B cell (primary cell): ENCODE results near the gene PLEKHM2. TPM values are rescaled to one million over a fixed set of nuclear protein-coding genes. Genes with fewer than 3 reads are reported as not detected.

Experiments
- ATAC-seq: fragments of 200-7000 bp; cut with Tn5 transposase; one replicate; pipeline ENCODE4 v1.10.0; 2021; ENCODE audit warnings: low read depth, mild to moderate bottlenecking, moderate number of reproducible peaks, moderate library complexity
- CTCF ChIA-PET: fragments of 350-600 bp; sonication (Branson Sonifier 250); formaldehyde crosslinking; loops from one replicate; lab custom pipeline; 2021; ENCODE audit warnings: antibody characterized with exemption, inconsistent platforms; lab: Charles Lee
- POLR2A ChIA-PET: fragments of 350-600 bp; sonication (Branson Sonifier 250); formaldehyde crosslinking; loops from one replicate; lab custom pipeline; 2021; ENCODE audit warnings: antibody characterized with exemption; lab: Charles Lee
- DNase-seq: peaks from one replicate; pipeline ENCODE4 v3.0.0; 2013
- H2AFZ ChIP-seq: 2 replicates; pipeline ENCODE4 v1.6.1; 2012; ENCODE audit warnings: mild to moderate bottlenecking, low read depth, low read length; ENCODE audit not compliant: insufficient read depth, poor library complexity, severe bottlenecking
- H3K27ac ChIP-seq, 2 donors: 1 replicate in 1 of 2; 2 replicates in 1 of 2; pipeline ENCODE4 v1.5.1; 2012 to 2013; ENCODE audit warnings: low read length in 2 of 2, mild to moderate bottlenecking in 2 of 2, moderate library complexity in 1 of 2
- H3K27me3 ChIP-seq, 4 experiments: fragments of 200-600 bp in 1 of 4; sonication (generic) in 1 of 4; replicated peaks in 1 of 4; 1 replicate in 2 of 4; 2 replicates in 2 of 4; pipeline versions ENCODE4 v1.6.1 to v1.7.0; 2013 to 2016; ENCODE audit warnings: low read length in 3 of 4, mild to moderate bottlenecking in 2 of 4, mixed read lengths in 1 of 4, moderate library complexity in 1 of 4; ENCODE audit not compliant: insufficient read depth in 4 of 4, control insufficient read depth in 3 of 4; ENCODE audit errors: control extremely low read depth in 1 of 4
- H3K36me3 ChIP-seq, 2 experiments: replicated peaks in 1 of 2; 1 replicate in 1 of 2; 2 replicates in 1 of 2; pipeline versions ENCODE4 v1.6.1 to v1.7.1; 2013; ENCODE audit warnings: low read length in 1 of 2; ENCODE audit not compliant: insufficient read depth in 2 of 2, control insufficient read depth in 1 of 2; ENCODE audit errors: control extremely low read depth in 1 of 2, extremely low read depth in 1 of 2
- H3K4me1 ChIP-seq, 2 donors: fragments of 200-600 bp in 1 of 2; sonication (generic) in 1 of 2; 1 replicate in 1 of 2; 2 replicates in 1 of 2; pipeline versions ENCODE4 v1.5.1 to v1.6.1; 2013 to 2017; ENCODE audit warnings: low read length in 2 of 2; ENCODE audit not compliant: control insufficient read depth in 2 of 2, insufficient read depth in 2 of 2
- H3K4me2 ChIP-seq: replicated peaks from 2 replicates; pipeline ENCODE3; 2012; ENCODE audit warnings: mild to moderate bottlenecking, low read depth, low read length; ENCODE audit not compliant: poor library complexity, severe bottlenecking
- H3K4me3 ChIP-seq, 5 experiments: fragments of 200-600 bp in 1 of 5; sonication (generic) in 1 of 5; 1 replicate in 3 of 5; 2 replicates in 2 of 5; pipeline versions ENCODE4 v1.5.1 to v1.7.0; 2011 to 2016; ENCODE audit warnings: low read length in 4 of 5, mild to moderate bottlenecking in 4 of 5, low read depth in 2 of 5, control low read depth in 1 of 5, moderate library complexity in 1 of 5; ENCODE audit not compliant: insufficient read depth in 1 of 5; ENCODE audit errors: control extremely low read depth in 1 of 5, extremely low read depth in 1 of 5
- H3K79me2 ChIP-seq: fragments of 200-600 bp; sonication (generic); one replicate; pipeline ENCODE4 v1.6.0; 2016; ENCODE audit warnings: low read length; ENCODE audit not compliant: control insufficient read depth, insufficient read depth
- H3K9ac ChIP-seq: fragments of 200-600 bp; sonication (generic); 2 replicates; pipeline ENCODE4 v1.6.1; 2017; ENCODE audit warnings: mild to moderate bottlenecking, low read length, moderate library complexity
- H3K9me3 ChIP-seq, 3 donors: one replicate each; pipeline versions ENCODE4 v1.6.1 to v1.7.1; 2013; ENCODE audit warnings: low read length in 2 of 3; ENCODE audit not compliant: control insufficient read depth in 2 of 3, insufficient read depth in 1 of 3; ENCODE audit errors: control extremely low read depth in 1 of 3
- H4K20me1 ChIP-seq: 2 replicates; pipeline ENCODE4 v1.6.0; 2012; ENCODE audit warnings: mild to moderate bottlenecking, low read length; ENCODE audit not compliant: insufficient read depth, control insufficient read depth, poor library complexity, severe bottlenecking
- H3K27ac Mint-ChIP-seq: one replicate; pipeline ENCODE4 v1.8.0; 2021; ENCODE audit warnings: mixed read lengths
- H3K27me3 Mint-ChIP-seq: one replicate; pipeline ENCODE4 v1.8.0; 2021; ENCODE audit warnings: mixed read lengths
- H3K4me1 Mint-ChIP-seq: one replicate; pipeline ENCODE4 v1.8.0; 2021; ENCODE audit warnings: mixed read lengths
- H3K4me3 Mint-ChIP-seq: one replicate; pipeline ENCODE4 v1.8.0; 2021; ENCODE audit warnings: mixed read lengths
- H3K9me3 Mint-ChIP-seq: one replicate; pipeline ENCODE4 v1.8.0; 2022; ENCODE audit warnings: mixed read lengths; ENCODE audit not compliant: insufficient read depth
- CTCF ChIP-seq: fragments of 200-600 bp; IDR thresholded peaks from one replicate; pipeline ENCODE4 v1.8.0; 2022; ENCODE audit warnings: antibody characterized with exemption, mild to moderate bottlenecking
- EZH2 ChIP-seq: IDR thresholded peaks from 2 replicates; pipeline ENCODE4 v1.6.1; 2012; ENCODE audit warnings: borderline replicate concordance, low read depth, mild to moderate bottlenecking, moderate library complexity, low read length; ENCODE audit not compliant: insufficient read depth, poor library complexity, severe bottlenecking
- WGBS: methylation state at CpG from one replicate; pipeline ENCODE4 v1.1.5; 2013; ENCODE audit warnings: missing lambda C conversion rate; ENCODE audit not compliant: insufficient coverage; 5-methylcytosine and 5-hydroxymethylcytosine counted together
- intact Hi-C: fragments of 100-400 bp; cut with micrococcal nuclease; formaldehyde crosslinking; loops from one replicate; pipeline ENCODE4 v1.10.0; 2022
- polyA plus RNA-seq: library from polyadenylated mRNA; depleted of rRNA; stranded (reverse); fragments of >200 nt; gene quantifications from 2 replicates; pipeline ENCODE4 v1.2.3, GENCODE V29; 2012
- total RNA-seq, 2 donors: library from RNA; stranded (reverse); fragments of 120-200 nt in 1 of 2; gene quantifications; 1 replicate in 1 of 2; 2 replicates in 1 of 2; pipeline versions ENCODE4 v1.2.3 to v1.2.4, GENCODE V29; 2013 to 2022

PLEKHM2 gene
- total and polyA plus RNA-seq, 2 donors (not counting 1 experiment from before 2014, with no cell fraction given), result 99.7 to 120 TPM

GRCh38 chr1:15684468-15685291 is 560 bp downstream of the PLEKHM2 start:
- Mint-ChIP-seq H3K9me3 (no peaks in the 10 kb centered on the region), H3K4me3 (peak overlapping the region; percentile 91), H3K4me1 (peaks cover 61% of the 10 kb centered on the region), H3K27ac (peak overlapping the region; percentile 92), H3K27me3 (no peaks in the 10 kb centered on the region)
- no peak for TF ChIP-seq CTCF
- no peak for TF ChIP-seq EZH2
- Histone ChIP-seq H3K4me2 (peak overlapping the region; percentile 84), H3K79me2 (peaks cover 61% of the 10 kb centered on the region), H3K36me3 (no peaks in the 10 kb centered on the region), H4K20me1 (peaks cover 21% of the 10 kb centered on the region), H3K4me1 (peaks cover 37 to 50% of the 10 kb centered on the region in 2 donors), H3K9me3 (no peaks in the 10 kb centered on the region), H3K4me3 (peak overlapping the region; percentile 69 to 89 (median 82)), H3K9ac (peak overlapping the region; percentile 77), H3K27me3 (no peaks in the 10 kb centered on the region), H2AFZ (peak overlapping the region; percentile 36), H3K27ac (peak overlapping the region; percentile 83 to 84)
- ATAC-seq, result peak; percentile 8
- peak; percentile 75 for DNase-seq
- ChIA-PET CTCF (interaction anchor here (0.7 to 1.3 kb wide), 4 partner anchors 9 to 66 kb away, joined by 3 to 4 read pairs (median 4); no protein-coding TSS in a partner anchor), POLR2A (interaction anchor here (0.6 to 1.1 kb wide), 4 partner anchors 9 to 69 kb away, joined by 3 to 8 read pairs (median 3); no protein-coding TSS in a partner anchor)
- under 1% methylated on average over 69 of the region's 72 CpGs for WGBS
- intact Hi-C loops, result loop anchor here (2.0 to 5.0 kb wide), 3 partner anchors 68 to 283 kb away; partner anchors contain the start of genes CASP9 and DDI2
